ENCODE measurements around the gene MMP23B. TPM values are rescaled to one million over a fixed set of nuclear protein-coding genes. Genes with fewer than 3 reads are reported as not detected.

MMP23B gene
- total RNA-seq, 1 donor from 2014 or later, result 0.35 TPM

DNA sequence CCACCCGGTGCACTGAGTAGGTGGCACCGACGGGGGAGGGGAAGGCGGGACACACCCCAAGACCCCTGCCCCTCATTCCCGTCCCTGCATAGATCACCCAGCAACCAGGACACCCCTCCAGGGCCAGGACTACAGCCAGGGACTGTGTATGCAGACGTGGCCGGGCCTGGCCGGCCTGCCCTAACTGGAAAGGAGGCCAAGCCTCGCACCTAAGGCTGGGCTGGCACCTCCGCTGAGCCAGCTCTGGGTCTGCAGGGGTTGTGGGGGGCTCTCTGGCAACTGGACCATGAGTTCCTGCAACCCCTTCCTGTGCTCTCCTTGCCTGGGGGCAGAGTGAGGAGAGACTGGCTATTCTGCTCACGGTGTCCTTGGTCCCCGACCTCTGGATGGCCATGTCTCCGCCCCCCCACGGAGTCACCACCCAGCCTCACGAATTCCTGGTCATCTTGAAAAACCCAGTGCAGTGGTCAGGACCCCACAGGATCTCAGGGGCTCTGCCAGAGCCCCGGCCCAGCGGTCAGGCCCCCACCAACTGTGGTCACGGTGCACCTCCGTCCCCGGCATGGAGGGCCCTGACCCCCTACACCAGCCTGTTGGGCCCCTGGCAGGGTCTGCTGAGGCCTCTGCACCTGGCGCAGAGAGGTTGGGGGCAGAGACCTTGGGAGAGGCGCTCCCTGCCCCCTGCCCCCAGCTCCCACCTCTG is 31.0 kb upstream of the MMP23B start:
- Mint-ChIP-seq H3K4me3 (peak overlapping the region; percentile 67), H3K4me1 (peaks cover 25% of the 10 kb centered on the region), H3K27ac (no peak overlapping the region), H3K36me3 (ENCODE audit: low read depth) (no peaks in the 10 kb centered on the region), H3K9me3 (no peaks in the 10 kb centered on the region), H3K27me3 (peaks cover 6% of the 10 kb centered on the region)
- CTCF ChIA-PET, result no interaction called here
- POLR2A ChIA-PET, result interaction anchor here (1.0 kb wide), 1 partner anchor 29 kb away, joined by 3 read pairs; no protein-coding TSS in a partner anchor
- intact Hi-C loops (cut with micrococcal nuclease), result no loop called here
- no peak for ATAC-seq (ENCODE audit: low read depth)
- TF ChIP-seq, protein P1, sequence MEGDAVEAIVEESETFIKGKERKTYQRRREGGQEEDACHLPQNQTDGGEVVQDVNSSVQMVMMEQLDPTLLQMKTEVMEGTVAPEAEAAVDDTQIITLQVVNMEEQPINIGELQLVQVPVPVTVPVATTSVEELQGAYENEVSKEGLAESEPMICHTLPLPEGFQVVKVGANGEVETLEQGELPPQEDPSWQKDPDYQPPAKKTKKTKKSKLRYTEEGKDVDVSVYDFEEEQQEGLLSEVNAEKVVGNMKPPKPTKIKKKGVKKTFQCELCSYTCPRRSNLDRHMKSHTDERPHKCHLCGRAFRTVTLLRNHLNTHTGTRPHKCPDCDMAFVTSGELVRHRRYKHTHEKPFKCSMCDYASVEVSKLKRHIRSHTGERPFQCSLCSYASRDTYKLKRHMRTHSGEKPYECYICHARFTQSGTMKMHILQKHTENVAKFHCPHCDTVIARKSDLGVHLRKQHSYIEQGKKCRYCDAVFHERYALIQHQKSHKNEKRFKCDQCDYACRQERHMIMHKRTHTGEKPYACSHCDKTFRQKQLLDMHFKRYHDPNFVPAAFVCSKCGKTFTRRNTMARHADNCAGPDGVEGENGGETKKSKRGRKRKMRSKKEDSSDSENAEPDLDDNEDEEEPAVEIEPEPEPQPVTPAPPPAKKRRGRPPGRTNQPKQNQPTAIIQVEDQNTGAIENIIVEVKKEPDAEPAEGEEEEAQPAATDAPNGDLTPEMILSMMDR (IDR thresholded peaks at IDR 0.05), result no peak
- DNase-seq, result no peak

DNA sequence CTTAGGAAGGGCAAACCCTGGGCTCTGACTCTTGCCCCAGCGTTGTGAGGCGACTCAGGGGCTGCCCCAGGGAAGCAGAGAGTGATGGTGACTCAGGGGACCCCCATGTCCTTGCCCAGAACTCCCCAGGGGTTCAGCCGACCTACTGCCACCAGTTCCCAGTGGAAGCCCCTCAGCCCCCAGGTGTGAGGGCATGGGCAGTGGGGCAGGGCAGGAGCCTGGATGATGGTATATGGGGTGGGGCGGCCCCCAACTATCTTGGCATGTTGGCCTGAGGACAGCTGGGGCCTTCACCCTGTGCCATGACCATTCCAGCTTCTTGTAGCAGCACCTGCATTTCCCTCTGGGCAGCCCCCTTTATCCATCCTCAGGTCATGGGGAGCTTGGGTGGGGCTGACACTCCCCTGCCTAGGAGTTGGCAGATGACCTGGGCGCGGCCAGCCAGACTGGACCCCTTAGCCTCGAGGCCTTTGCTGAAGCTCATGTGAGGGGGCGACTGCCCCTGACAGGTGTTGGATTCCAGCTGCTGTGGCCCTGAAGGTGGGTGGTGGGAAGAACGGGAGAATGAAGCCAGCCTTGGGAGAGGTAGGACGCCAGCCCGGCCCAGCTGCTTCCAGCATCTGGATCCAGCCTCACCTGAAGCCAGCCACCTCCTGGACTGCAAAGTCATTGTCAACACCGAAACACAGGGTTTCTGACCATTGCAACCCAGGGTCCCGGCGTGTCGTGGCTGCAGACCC is 30.2 kb upstream of the MMP23B start:
- no peak for ATAC-seq (ENCODE audit: low read depth)
- intact Hi-C loops (cut with micrococcal nuclease), result no loop called here
- Mint-ChIP-seq H3K4me3 (no peak overlapping the region), H3K9me3 (no peaks in the 10 kb centered on the region), H3K36me3 (ENCODE audit: low read depth) (no peaks in the 10 kb centered on the region), H3K27me3 (peaks cover 6% of the 10 kb centered on the region), H3K27ac (no peak overlapping the region), H3K4me1 (peaks cover 27% of the 10 kb centered on the region)
- CTCF ChIA-PET, result no interaction called here
- DNase-seq, result no peak
- POLR2A ChIA-PET, result interaction anchor here (0.5 to 1.0 kb wide), 2 partner anchors 29 to 144 kb away, joined by 3 read pairs; no protein-coding TSS in a partner anchor
- TF ChIP-seq, protein P1 (IDR thresholded peaks at IDR 0.05), result no peak

DNA sequence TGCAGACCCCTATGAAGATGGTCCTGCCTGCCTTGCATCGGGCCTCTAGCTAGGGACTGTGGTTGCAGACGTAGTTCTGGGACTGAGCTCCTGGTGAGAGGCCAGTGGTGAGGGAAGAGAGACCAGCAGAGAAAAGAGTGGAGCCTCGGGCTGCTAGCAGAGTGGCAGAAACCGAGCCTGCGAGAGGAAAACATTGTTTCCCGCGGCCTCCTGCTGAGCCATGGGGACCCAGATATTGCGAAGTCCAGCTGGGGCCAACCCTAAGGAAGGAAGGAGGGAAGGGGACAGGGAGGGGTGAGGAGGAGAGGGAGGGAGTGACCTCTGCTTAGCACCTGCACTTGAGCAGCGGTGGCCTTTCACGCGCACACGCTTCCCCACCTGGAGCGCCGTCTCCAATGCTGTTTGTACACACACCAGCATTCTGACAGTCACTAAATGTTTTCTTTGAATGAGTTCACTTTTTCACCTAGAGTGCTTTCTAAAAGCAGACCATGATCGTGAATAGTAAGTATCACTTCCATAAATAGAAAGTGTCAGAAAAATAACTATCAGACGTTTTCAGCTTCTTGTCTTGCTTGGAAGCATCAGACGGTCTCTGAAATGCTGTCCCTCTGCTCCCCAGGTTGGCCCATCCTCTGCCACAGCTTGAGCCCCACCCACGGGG is 29.5 kb upstream of the MMP23B start:
- H3K27me3 Mint-ChIP-seq, result peaks cover 6% of the 10 kb centered on the region
- no peak overlapping the region for H3K27ac Mint-ChIP-seq
- H3K4me3 Mint-ChIP-seq, result no peak overlapping the region
- H3K36me3 Mint-ChIP-seq (ENCODE audit: low read depth), result no peaks in the 10 kb centered on the region
- no peaks in the 10 kb centered on the region for H3K9me3 Mint-ChIP-seq
- DNase-seq, result no peak
- POLR2A ChIA-PET, result interaction anchor here (1.0 to 2.3 kb wide), 2 partner anchors 13 to 28 kb away, joined by 3 to 19 read pairs; partner anchors contain the start of gene MIB2
- CTCF ChIA-PET, result interaction anchor here (0.8 kb wide), 1 partner anchor 304 kb away, joined by 3 read pairs; no protein-coding TSS in a partner anchor
- ATAC-seq (ENCODE audit: low read depth), result no peak
- TF ChIP-seq, protein P1 (IDR thresholded peaks at IDR 0.05), result no peak
- H3K4me1 Mint-ChIP-seq, result peaks cover 34% of the 10 kb centered on the region
- intact Hi-C loops (cut with micrococcal nuclease), result no loop called here

DNA sequence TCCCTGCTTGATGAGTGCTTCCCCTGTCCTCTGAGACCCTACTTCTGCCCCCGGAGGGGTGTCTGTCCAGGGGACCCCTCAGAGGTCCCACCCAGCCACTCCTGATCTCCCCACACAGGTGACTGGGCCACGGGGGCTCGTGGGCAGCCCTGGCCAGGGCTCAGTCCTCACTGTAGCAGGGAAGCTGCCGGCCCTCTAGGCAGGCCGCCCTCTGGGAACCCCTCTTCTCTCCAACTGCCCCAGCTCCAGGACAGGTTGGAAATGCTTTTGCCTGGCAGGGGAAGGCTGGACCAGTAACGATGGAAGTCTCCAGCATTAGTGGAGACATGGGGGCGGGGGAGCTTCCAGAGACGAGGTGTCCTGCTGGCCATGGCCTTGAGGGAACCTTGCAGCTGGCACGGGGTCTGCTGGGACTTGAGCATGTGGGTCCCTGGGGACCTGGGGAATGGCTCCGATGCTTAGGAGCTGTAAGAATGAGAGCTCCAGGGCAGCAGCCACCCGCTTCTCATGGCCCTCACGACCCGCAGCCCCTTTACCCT is 28.9 kb upstream of the MMP23B start:
- Mint-ChIP-seq H3K36me3 (ENCODE audit: low read depth) (no peaks in the 10 kb centered on the region), H3K27me3 (peaks cover 6% of the 10 kb centered on the region), H3K27ac (no peak overlapping the region), H3K9me3 (no peaks in the 10 kb centered on the region), H3K4me3 (no peak overlapping the region), H3K4me1 (peaks cover 35% of the 10 kb centered on the region)
- ATAC-seq (ENCODE audit: low read depth), result no peak
- ChIA-PET CTCF (interaction anchor here (0.8 kb wide), 1 partner anchor 303 kb away, joined by 3 read pairs; no protein-coding TSS in a partner anchor), POLR2A (interaction anchor here (0.8 to 2.3 kb wide), 2 partner anchors 12 to 29 kb away, joined by 3 to 19 read pairs; partner anchors contain the start of gene MIB2)
- intact Hi-C loops (cut with micrococcal nuclease), result no loop called here
- TF ChIP-seq, protein P1 (IDR thresholded peaks at IDR 0.05), result no peak
- DNase-seq, result no peak
